AG10803 (cell line): ENCODE results near the gene TKTL1.

Experiments used
- DNase-seq: peaks from one replicate; pipeline ENCODE4 v3.0.0; 2010; ENCODE audit warnings: low read depth
- H3K4me3 ChIP-seq: 2 replicates; pipeline ENCODE4 v1.5.1; 2011; ENCODE audit warnings: mild to moderate bottlenecking, low read length, control low read depth
- TF ChIP-seq, protein P1 (sequence below): conservative IDR thresholded peaks from 2 replicates; pipeline ENCODE4 v1.5.1; 2011; ENCODE audit warnings: mild to moderate bottlenecking, low read length, control low read depth, inconsistent platforms

Gene TKTL1

DNA sequence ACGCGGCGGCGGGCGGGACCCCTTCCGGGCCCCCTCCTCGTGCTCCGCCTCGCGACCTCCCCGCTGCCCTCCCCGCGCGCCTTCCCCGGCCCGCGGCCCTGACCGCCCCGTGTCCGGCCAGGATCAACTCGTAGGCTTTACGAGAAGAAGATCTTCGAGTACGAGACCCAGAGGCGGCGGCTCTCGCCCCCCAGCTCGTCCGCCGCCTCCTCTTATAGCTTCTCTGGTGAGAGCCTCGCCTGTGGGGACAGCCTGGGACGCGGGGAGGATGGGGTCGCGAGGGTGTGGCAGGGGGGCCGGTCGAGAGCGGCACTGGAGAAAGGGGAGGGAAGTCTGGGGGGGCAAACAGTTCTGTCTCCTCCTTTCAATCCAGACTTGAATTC is 84.0 kb downstream of the TKTL1 start:
- peak overlapping the region; percentile 74 for H3K4me3 ChIP-seq
- DNase-seq, result no peak
- TF ChIP-seq, protein P1, sequence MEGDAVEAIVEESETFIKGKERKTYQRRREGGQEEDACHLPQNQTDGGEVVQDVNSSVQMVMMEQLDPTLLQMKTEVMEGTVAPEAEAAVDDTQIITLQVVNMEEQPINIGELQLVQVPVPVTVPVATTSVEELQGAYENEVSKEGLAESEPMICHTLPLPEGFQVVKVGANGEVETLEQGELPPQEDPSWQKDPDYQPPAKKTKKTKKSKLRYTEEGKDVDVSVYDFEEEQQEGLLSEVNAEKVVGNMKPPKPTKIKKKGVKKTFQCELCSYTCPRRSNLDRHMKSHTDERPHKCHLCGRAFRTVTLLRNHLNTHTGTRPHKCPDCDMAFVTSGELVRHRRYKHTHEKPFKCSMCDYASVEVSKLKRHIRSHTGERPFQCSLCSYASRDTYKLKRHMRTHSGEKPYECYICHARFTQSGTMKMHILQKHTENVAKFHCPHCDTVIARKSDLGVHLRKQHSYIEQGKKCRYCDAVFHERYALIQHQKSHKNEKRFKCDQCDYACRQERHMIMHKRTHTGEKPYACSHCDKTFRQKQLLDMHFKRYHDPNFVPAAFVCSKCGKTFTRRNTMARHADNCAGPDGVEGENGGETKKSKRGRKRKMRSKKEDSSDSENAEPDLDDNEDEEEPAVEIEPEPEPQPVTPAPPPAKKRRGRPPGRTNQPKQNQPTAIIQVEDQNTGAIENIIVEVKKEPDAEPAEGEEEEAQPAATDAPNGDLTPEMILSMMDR, result no peak
